IMR-90 (cell line): ENCODE measurements around the gene RHBDF1. TPM values are rescaled to one million over a fixed set of nuclear protein-coding genes. Genes with fewer than 3 reads are reported as not detected.

Experiments used
- ATAC-seq: fragments of 200-7000 bp; cut with Tn5 transposase; 2 replicates; pipeline ENCODE4 v1.9.1; 2020; ENCODE audit warnings: low read depth, mild to moderate bottlenecking, moderate library complexity
- BruUV-seq: library from RNA; stranded (reverse); fragments of 400-500 nt; replicated peaks from 2 replicates; lab custom pipeline; 2021; lab: Mats Ljungman, UMichigan
- CTCF ChIA-PET: fragments of 300-600 bp; formaldehyde crosslinking; extraction: SDS; loops from one replicate; lab custom pipeline; 2021; ENCODE audit warnings: antibody characterized with exemption; lab: Yijun Ruan, JAX
- POLR2A ChIA-PET: fragments of 300-600 bp; sonication (Branson Sonifier 250); formaldehyde crosslinking; loops from one replicate; lab custom pipeline; 2022; ENCODE audit warnings: antibody characterized with exemption; ENCODE audit not compliant: unreplicated experiment; lab: Charles Lee
- DNase-seq: peaks from one replicate; pipeline ENCODE4 v3.0.0; 2013
- H2AFZ ChIP-seq: replicated peaks from 2 replicates; pipeline ENCODE3; 2013; ENCODE audit warnings: low read length, mild to moderate bottlenecking; ENCODE audit not compliant: poor library complexity
- H2AK5ac ChIP-seq: 2 replicates; pipeline ENCODE4 v1.6.1; 2013; ENCODE audit warnings: low read depth, low read length, inconsistent platforms
- H2AK9ac ChIP-seq: replicated peaks from 2 replicates; pipeline ENCODE3; 2013; ENCODE audit warnings: mild to moderate bottlenecking, low read depth, low read length, moderate library complexity; ENCODE audit not compliant: poor library complexity
- H2BK120ac ChIP-seq: 2 replicates; pipeline ENCODE4 v1.6.1; 2013; ENCODE audit warnings: low read depth, low read length, inconsistent platforms
- H2BK15ac ChIP-seq: 3 replicates; pipeline ENCODE4 v1.6.1; 2013; ENCODE audit warnings: low read depth, low read length, inconsistent platforms
- H2BK20ac ChIP-seq: 2 replicates; pipeline ENCODE4 v1.6.1; 2013; ENCODE audit warnings: low read depth, mild to moderate bottlenecking, inconsistent platforms, low read length, moderate library complexity
- H2BK5ac ChIP-seq: 2 replicates; pipeline ENCODE4 v1.6.1; 2013; ENCODE audit warnings: mild to moderate bottlenecking, low read depth, low read length, inconsistent platforms; ENCODE audit not compliant: poor library complexity, severe bottlenecking
- H3K14ac ChIP-seq: replicated peaks from 2 replicates; pipeline ENCODE4 v1.6.1; 2013; ENCODE audit warnings: low read depth, low read length, inconsistent platforms
- H3K18ac ChIP-seq: 2 replicates; pipeline ENCODE4 v1.6.1; 2013; ENCODE audit warnings: low read depth, low read length, control low read depth
- H3K23ac ChIP-seq: 2 replicates; pipeline ENCODE4 v1.6.1; 2013; ENCODE audit warnings: low read depth, low read length, inconsistent platforms
- H3K27ac ChIP-seq: 2 replicates; pipeline ENCODE4 v1.5.1; 2013; ENCODE audit warnings: mild to moderate bottlenecking, control low read depth, low read length; ENCODE audit not compliant: insufficient read depth
- H3K27me3 ChIP-seq: 2 replicates; pipeline ENCODE4 v1.6.1; 2013; ENCODE audit warnings: low read length; ENCODE audit not compliant: control insufficient read depth, insufficient read depth
- H3K36me3 ChIP-seq: 2 replicates; pipeline ENCODE4 v1.6.1; 2013; ENCODE audit warnings: low read length, mixed read lengths; ENCODE audit not compliant: control insufficient read depth, insufficient read depth
- H3K4ac ChIP-seq: 2 replicates; pipeline ENCODE4 v1.6.1; 2013; ENCODE audit warnings: low read depth, low read length, inconsistent platforms
- H3K4me1 ChIP-seq: 2 replicates; pipeline ENCODE4 v1.6.1; 2013; ENCODE audit warnings: low read length, mixed read lengths; ENCODE audit not compliant: control insufficient read depth, insufficient read depth
- H3K4me2 ChIP-seq: 2 replicates; pipeline ENCODE4 v1.6.1; 2013; ENCODE audit warnings: low read depth, mild to moderate bottlenecking, control low read depth, low read length, moderate library complexity
- H3K4me3 ChIP-seq: 2 replicates; pipeline ENCODE4 v1.5.1; 2013; ENCODE audit warnings: low read depth, mild to moderate bottlenecking, control low read depth, low read length, moderate library complexity; ENCODE audit not compliant: insufficient read depth
- H3K56ac ChIP-seq: 2 replicates; pipeline ENCODE4 v1.6.1; 2013; ENCODE audit warnings: low read length, inconsistent platforms; ENCODE audit not compliant: insufficient read depth; ENCODE audit errors: extremely low read depth
- H3K79me1 ChIP-seq, 2 experiments: 2 replicates each; pipeline ENCODE4 v1.6.1; 2013; ENCODE audit warnings: low read length in 2 of 2, inconsistent platforms in 1 of 2, low read depth in 1 of 2
- H3K9ac ChIP-seq: 2 replicates; pipeline ENCODE4 v1.6.1; 2013; ENCODE audit warnings: low read depth, low read length, control low read depth
- H3K9me1 ChIP-seq: 2 replicates; pipeline ENCODE4 v1.6.1; 2013; ENCODE audit warnings: low read length, inconsistent platforms; ENCODE audit not compliant: insufficient read depth
- H3K9me3 ChIP-seq: 2 replicates; pipeline ENCODE4 v1.6.1; 2013; ENCODE audit warnings: low read length; ENCODE audit not compliant: control insufficient read depth, insufficient read depth
- H4K20me1 ChIP-seq: 2 replicates; pipeline ENCODE4 v1.6.1; 2013; ENCODE audit warnings: low read length, inconsistent platforms; ENCODE audit not compliant: insufficient read depth
- H4K5ac ChIP-seq: 2 replicates; pipeline ENCODE4 v1.6.1; 2013; ENCODE audit warnings: mild to moderate bottlenecking, low read depth, low read length, control low read depth
- H4K8ac ChIP-seq, 2 experiments: 2 replicates each; pipeline ENCODE4 v1.6.1; 2013; ENCODE audit warnings: low read depth in 2 of 2, low read length in 2 of 2, control low read depth in 1 of 2, inconsistent platforms in 1 of 2
- H4K91ac ChIP-seq: 2 replicates; pipeline ENCODE4 v1.6.1; 2013; ENCODE audit warnings: low read depth, low read length, inconsistent platforms; ENCODE audit not compliant: insufficient read depth
- BHLHE40 ChIP-seq: fragments of 150-350 bp; IDR thresholded peaks from 2 replicates; pipeline ENCODE4 v1.6.1; 2016; ENCODE audit warnings: mild to moderate bottlenecking, low read depth, low read length
- CEBPB ChIP-seq: IDR thresholded peaks from 2 replicates; pipeline ENCODE4 v1.6.1; 2012; ENCODE audit warnings: low read depth, low read length, improper control_type of control experiment
- WGBS, 2 experiments: methylation state at CpG; one replicate each; pipeline versions ENCODE4 v1.1.5 to v1.1.7; 2013; ENCODE audit warnings: missing lambda C conversion rate in 2 of 2; ENCODE audit not compliant: insufficient read length in 1 of 2; ENCODE audit errors: extremely low coverage in 2 of 2; 5-methylcytosine and 5-hydroxymethylcytosine counted together
- dilution Hi-C: fragments of 300-500 bp; cut with HindIII; formaldehyde crosslinking; loops from one replicate; pipeline ENCODE4 v1.14.3; 2018; ENCODE audit warnings: low sequenced_read_pairs; ENCODE audit not compliant: unreplicated experiment
- in situ Hi-C: fragments of 300-500 bp; cut with MboI; formaldehyde crosslinking; loops from 3 replicates; pipeline ENCODE4 v1.14.3; 2019; ENCODE audit warnings: low sequenced_read_pairs, inconsistent platforms, mixed read lengths
- intact Hi-C: fragments of 100-400 bp; cut with micrococcal nuclease; formaldehyde crosslinking; loops from 2 replicates; pipeline ENCODE4 v1.10.0; 2022
- polyA plus RNA-seq, 3 experiments: library from polyadenylated mRNA; depleted of rRNA; stranded (reverse); fragments of >200 nt; gene quantifications; 2 replicates each; pipeline ENCODE4 v1.2.3, GENCODE V29; 2012; ENCODE audit warnings: low replicate concordance in 1 of 3
- total RNA-seq: library from RNA; depleted of rRNA; stranded (reverse); fragments of >200 nt; gene quantifications from 2 replicates; pipeline ENCODE4 v1.2.3, GENCODE V29; 2012

The RHBDF1 gene
- total and polyA plus RNA-seq, 2 of the 4 experiments (the other 2 are of a cell fraction), result 13.8 to 86.6 TPM

DNA sequence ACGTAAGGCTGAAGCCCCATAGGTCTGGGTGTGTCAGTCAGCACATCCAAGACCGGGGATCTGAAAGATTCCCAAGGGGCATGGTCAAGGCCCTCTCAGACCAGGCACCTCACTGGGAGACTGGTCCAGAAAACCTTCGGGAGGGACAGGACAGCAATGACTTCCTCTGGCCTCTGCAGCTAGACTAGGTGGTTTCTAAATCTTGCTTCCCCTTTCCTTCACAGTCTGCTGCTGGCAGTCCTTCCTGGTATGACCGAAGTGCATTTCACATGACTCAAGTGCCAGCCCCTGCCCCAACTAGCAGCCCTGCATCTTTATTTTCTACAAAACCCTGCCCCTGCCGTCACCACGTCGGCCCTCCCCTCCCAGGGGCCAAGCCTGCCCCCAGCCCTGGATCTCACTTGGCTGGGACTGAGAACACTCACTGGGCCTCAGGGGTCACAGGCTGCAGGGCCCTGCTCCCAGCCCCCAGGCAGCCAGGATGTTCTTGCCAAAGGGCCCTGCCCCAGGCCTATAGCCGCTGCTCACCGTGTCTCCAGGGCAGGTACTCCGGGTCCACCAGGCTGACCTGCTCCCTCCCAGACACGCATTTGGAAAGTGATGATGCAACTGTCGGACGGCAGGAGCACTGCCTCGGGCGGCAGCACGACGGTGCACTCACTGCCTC lies 37.3 kb downstream of the RHBDF1 start:
- intact Hi-C loops, result no loop called here
- Histone ChIP-seq H2AK9ac (no peak overlapping the region), H4K5ac (no peak overlapping the region), H2AK5ac (no peak overlapping the region), H3K4me1 (peaks cover 1% of the 10 kb centered on the region; the same call in 1 of the 2 replicates), H3K56ac (no peak overlapping the region), H2BK20ac (no peak overlapping the region), H3K4me2 (no peak overlapping the region), H3K9me1 (peaks cover 4% of the 10 kb centered on the region), H3K27ac (no peak overlapping the region), H4K91ac (no peak overlapping the region), H3K9ac (no peak overlapping the region), H3K4ac (no peak overlapping the region), H4K8ac (no peak overlapping the region), H3K36me3 (no peaks in the 10 kb centered on the region), H2BK120ac (no peak overlapping the region), H3K18ac (no peak overlapping the region), H2AFZ (no peak overlapping the region), H3K14ac (no peak overlapping the region), H3K4me3 (no peak overlapping the region), H3K27me3 (no peaks in the 10 kb centered on the region), H2BK5ac (no peak overlapping the region), H2BK15ac (no peak overlapping the region), H4K20me1 (no peaks in the 10 kb centered on the region), H3K9me3 (no peaks in the 10 kb centered on the region), H3K23ac (no peak overlapping the region), H3K79me1 (no peaks in the 10 kb centered on the region)
- TF ChIP-seq CEBPB (peak; percentile 30; the same call in 1 of the 2 replicates), BHLHE40 (no peak)
- dilution Hi-C loops, result no loop called here
- WGBS, 2 experiments, result 75% methylated on average over 14 of the region's 17 CpGs; no CpG with 5 or more reads in 1 of the 2 experiments
- ATAC-seq, result peak; percentile 36
- in situ Hi-C loops, result no loop called here
- ChIA-PET CTCF (no interaction called here), POLR2A (no interaction called here)
- no TSS peak for BruUV-seq
- no peak for DNase-seq
